Stomach (tissue), 9 donors: ENCODE data around the gene LMOD1. TPM values are rescaled to one million over a fixed set of nuclear protein-coding genes. Genes with fewer than 3 reads are reported as not detected.

Experiments used
- DNase-seq, 2 donors: peaks; one replicate each; pipeline versions ENCODE4 v3.0.0 to v3.0.0-alpha.2; 2013 to 2019
- H3K27ac ChIP-seq, 5 donors: fragments of 200-600 bp in 4 of 5; sonication (generic) in 4 of 5; one replicate each; pipeline ENCODE4 v1.5.1; 2013 to 2019; ENCODE audit warnings: mild to moderate bottlenecking in 1 of 5, moderate library complexity in 1 of 5
- H3K27me3 ChIP-seq, 3 donors: fragments of 200-600 bp; sonication (generic); one replicate each; pipeline ENCODE4 v1.5.1; 2017 to 2019; ENCODE audit warnings: mixed run types in 1 of 3
- H3K36me3 ChIP-seq, 4 donors: fragments of 200-600 bp; sonication (generic); 1 replicate in 3 of 4; 2 replicates in 1 of 4; pipeline ENCODE4 v1.5.1; 2016 to 2019
- H3K4me1 ChIP-seq, 4 donors: fragments of 200-600 bp; sonication (generic); one replicate each; pipeline ENCODE4 v1.5.1; 2016 to 2019
- H3K4me3 ChIP-seq, 4 donors: fragments of 200-600 bp; sonication (generic) in 3 of 4; one replicate each; pipeline ENCODE4 v1.5.1; 2016 to 2019; ENCODE audit warnings: mild to moderate bottlenecking in 1 of 4
- H3K9me3 ChIP-seq, 4 donors: fragments of 200-600 bp; sonication (generic); one replicate each; pipeline ENCODE4 v1.5.1; 2016 to 2019
- EP300 ChIP-seq: sonication (generic); formaldehyde crosslinking; IDR thresholded peaks from one replicate; pipeline ENCODE4 v1.6.1; 2017; ENCODE audit warnings: antibody characterized with exemption
- POLR2A ChIP-seq, 4 donors: fragments of 450-650 bp; IDR thresholded peaks; one replicate each; pipeline ENCODE4 v1.6.1; 2016; ENCODE audit warnings: antibody characterized with exemption in 4 of 4, control low read depth in 2 of 4, mild to moderate bottlenecking in 1 of 4, moderate library complexity in 1 of 4
- POLR2AphosphoS5 ChIP-seq, 3 donors: sonication (generic); formaldehyde crosslinking; IDR thresholded peaks; one replicate each; pipeline ENCODE4 v1.6.1; 2016; ENCODE audit warnings: antibody characterized with exemption in 3 of 3
- WGBS, 5 donors: extraction: QIAGEN DNeasy Blood & Tissue Kit in 3 of 5; methylation state at CpG; one replicate each; pipeline versions ENCODE4 v1.1.5 to v1.1.7; 2013 to 2018; 5-methylcytosine and 5-hydroxymethylcytosine counted together
- intact Hi-C: fragments of 100-400 bp; cut with DNase I; formaldehyde crosslinking; loops from one replicate; pipeline ENCODE4 v1.15.1; 2023; ENCODE audit warnings: low total_unique reads
- polyA plus RNA-seq, 3 donors: library from polyadenylated mRNA; stranded (reverse); fragments of 200-250 nt; gene quantifications; one replicate each; pipeline ENCODE4 v1.2.3, GENCODE V29; 2013
- total RNA-seq, 5 donors: library from RNA; depleted of rRNA; stranded (reverse); fragments of >200 nt; gene quantifications; one replicate each; pipeline versions ENCODE4 v1.1.0 to v1.2.3, GENCODE V29; 2014 to 2016
- TF ChIP-seq, protein P1 (sequence below), 7 experiments: fragments of 450-650 bp in 4 of 7; fragments of 200-600 bp in 3 of 7; sonication (generic) in 3 of 7; IDR thresholded peaks; one replicate each; pipeline ENCODE4 v1.5.1; 2016 to 2019; ENCODE audit warnings: antibody characterized with exemption in 7 of 7, control low read depth in 2 of 7, mild to moderate bottlenecking in 1 of 7
- donor health status: healthy with polysubstance abuse.
- donor health status: Bipolar disorder and iron deficiency.
- donor health status: healthy.

LMOD1 gene
- total and polyA plus RNA-seq, 8 donors, result 19.6 to 420 (median 91.7) TPM

- TF ChIP-seq POLR2AphosphoS5 (IDR thresholded peaks at IDR 0.05) (no peak), POLR2A (IDR thresholded peaks at IDR 0.05) (no peak), EP300 (no peak)
- TF ChIP-seq, protein P1, sequence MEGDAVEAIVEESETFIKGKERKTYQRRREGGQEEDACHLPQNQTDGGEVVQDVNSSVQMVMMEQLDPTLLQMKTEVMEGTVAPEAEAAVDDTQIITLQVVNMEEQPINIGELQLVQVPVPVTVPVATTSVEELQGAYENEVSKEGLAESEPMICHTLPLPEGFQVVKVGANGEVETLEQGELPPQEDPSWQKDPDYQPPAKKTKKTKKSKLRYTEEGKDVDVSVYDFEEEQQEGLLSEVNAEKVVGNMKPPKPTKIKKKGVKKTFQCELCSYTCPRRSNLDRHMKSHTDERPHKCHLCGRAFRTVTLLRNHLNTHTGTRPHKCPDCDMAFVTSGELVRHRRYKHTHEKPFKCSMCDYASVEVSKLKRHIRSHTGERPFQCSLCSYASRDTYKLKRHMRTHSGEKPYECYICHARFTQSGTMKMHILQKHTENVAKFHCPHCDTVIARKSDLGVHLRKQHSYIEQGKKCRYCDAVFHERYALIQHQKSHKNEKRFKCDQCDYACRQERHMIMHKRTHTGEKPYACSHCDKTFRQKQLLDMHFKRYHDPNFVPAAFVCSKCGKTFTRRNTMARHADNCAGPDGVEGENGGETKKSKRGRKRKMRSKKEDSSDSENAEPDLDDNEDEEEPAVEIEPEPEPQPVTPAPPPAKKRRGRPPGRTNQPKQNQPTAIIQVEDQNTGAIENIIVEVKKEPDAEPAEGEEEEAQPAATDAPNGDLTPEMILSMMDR (IDR thresholded peaks at IDR 0.05), result no peak
- Histone ChIP-seq H3K36me3 (peaks cover 0 to 10% (median 6%) of the 10 kb centered on the region in 4 donors), H3K4me1 (peaks cover 7 to 45% (median 26%) of the 10 kb centered on the region in 4 donors), H3K27ac (no peak overlapping the region), H3K9me3 (no peaks in the 10 kb centered on the region), H3K27me3 (no peaks in the 10 kb centered on the region), H3K4me3 (no peak overlapping the region)
- 58 to 62% (median 60%) methylated on average over 6 of the region's 6 CpGs for WGBS, 5 donors
- DNase-seq, result no peak
- intact Hi-C loops, result no loop called here
Measured at GRCh38 chr1:201880928-201881571, 65.3 kb downstream of the LMOD1 start.

DNA sequence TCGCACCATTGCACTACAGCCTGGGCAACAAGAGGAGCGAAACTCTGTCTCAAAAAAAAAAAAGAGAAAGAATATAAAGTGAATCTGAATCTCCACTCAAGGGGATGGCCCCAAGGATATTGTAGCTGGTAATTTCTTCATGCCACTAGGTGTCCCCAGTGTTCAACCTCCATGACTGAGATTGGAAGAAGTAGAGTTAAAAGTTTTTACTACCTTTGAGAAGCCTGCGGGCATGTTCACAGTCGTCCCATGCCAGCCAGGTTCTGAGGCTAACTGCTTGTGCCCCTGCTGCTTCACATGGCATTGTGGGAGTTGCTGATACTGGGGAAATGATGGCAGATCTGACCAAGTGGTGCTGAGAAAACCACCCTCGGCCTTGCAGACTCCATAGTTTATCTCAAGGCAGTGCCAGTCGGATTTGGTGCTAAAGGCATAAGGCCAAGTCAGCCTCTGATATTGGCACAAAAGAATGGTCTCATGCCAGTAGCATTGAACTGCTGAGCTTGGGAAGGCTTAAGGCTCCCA lies 68.4 kb downstream of the LMOD1 start:
- 40 to 53% (median 46%) methylated on average over 6 of the region's 6 CpGs for WGBS, 5 donors
- H3K4me3 ChIP-seq, result no peak overlapping the region
- intact Hi-C loops, result no loop called here
- TF ChIP-seq, protein P1 (IDR thresholded peaks at IDR 0.05), result peak in 5 of 7 experiments; percentile 41 to 60 (median 55)
- TF ChIP-seq POLR2AphosphoS5 (IDR thresholded peaks at IDR 0.05) (peak in 1 of 3 donors; percentile 20), POLR2A (IDR thresholded peaks at IDR 0.05) (no peak), EP300 (no peak)
- peaks cover 0 to 15% (median 11%) of the 10 kb centered on the region in 4 donors for H3K4me1 ChIP-seq
- no peaks in the 10 kb centered on the region for H3K27me3 ChIP-seq
- H3K27ac ChIP-seq, result peak overlapping the region in 2 of 5 donors; percentile 4 to 22
- DNase-seq, result peak in 1 of 2 donors; percentile 73
- H3K9me3 ChIP-seq, result no peaks in the 10 kb centered on the region
- H3K36me3 ChIP-seq, result peaks cover 21 to 42% (median 37%) of the 10 kb centered on the region in 4 donors

- peaks cover 0 to 12% (median 10%) of the 10 kb centered on the region in 4 donors for H3K4me1 ChIP-seq
- 58 to 72% (median 66%) methylated on average over 8 of the region's 8 CpGs for WGBS, 5 donors
- no peak overlapping the region for H3K27ac ChIP-seq
- no peak for DNase-seq
- no peaks in the 10 kb centered on the region for H3K27me3 ChIP-seq
- no peaks in the 10 kb centered on the region for H3K9me3 ChIP-seq
- intact Hi-C loops, result no loop called here
- TF ChIP-seq, protein P1 (IDR thresholded peaks at IDR 0.05), result no peak
- TF ChIP-seq EP300, result no peak
- TF ChIP-seq POLR2A (IDR thresholded peaks at IDR 0.05), result no peak
- TF ChIP-seq POLR2AphosphoS5 (IDR thresholded peaks at IDR 0.05), result no peak
- H3K36me3 ChIP-seq, result peaks cover 37 to 58% (median 53%) of the 10 kb centered on the region in 4 donors
- H3K4me3 ChIP-seq, result no peak overlapping the region
Measured at GRCh38 chr1:201876148-201876818, 70.1 kb downstream of the LMOD1 start.

GRCh38 chr1:201874672-201875071 lies 71.7 kb downstream of the LMOD1 start:
- no peaks in the 10 kb centered on the region for H3K9me3 ChIP-seq
- peaks cover 0 to 12% (median 10%) of the 10 kb centered on the region in 4 donors for H3K4me1 ChIP-seq
- H3K27ac ChIP-seq, result no peak overlapping the region
- WGBS, 5 donors, result 83 to 100% (median 100%) methylated on average over 1 of the region's 1 CpG
- no peak for DNase-seq
- TF ChIP-seq, protein P1 (IDR thresholded peaks at IDR 0.05), result no peak
- TF ChIP-seq POLR2A (IDR thresholded peaks at IDR 0.05) (no peak), EP300 (no peak), POLR2AphosphoS5 (IDR thresholded peaks at IDR 0.05) (no peak)
- intact Hi-C loops, result no loop called here
- H3K36me3 ChIP-seq, result peaks cover 53 to 74% (median 69%) of the 10 kb centered on the region in 4 donors
- H3K4me3 ChIP-seq, result no peak overlapping the region
- H3K27me3 ChIP-seq, result no peaks in the 10 kb centered on the region
